Stimulated activated CD4-positive, alpha-beta T cell treated with anti-CD3 and anti-CD28 coated beads, Interleukin-4, amount 100 ng/mL, for 4 hours (primary cell): ENCODE data around the gene STK16.

Experiments
- DNase-seq, 2 experiments: peaks; one replicate each; pipeline ENCODE4 v3.0.0-alpha.2; 2020

STK16 gene

GRCh38 chr2:219289537-219290361 lies 44.5 kb downstream of the STK16 start:
- no peak for DNase-seq

GRCh38 chr2:219290381-219291171 lies 45.3 kb downstream of the STK16 start:
- DNase-seq, result no peak

GRCh38 chr2:219291394-219291793 lies 46.1 kb downstream of the STK16 start:
- no peak for DNase-seq

- DNase-seq, result no peak
Measured at GRCh38 chr2:219291910-219292490, 46.7 kb downstream of the STK16 start.

GRCh38 chr2:219292616-219293015 lies 47.3 kb downstream of the STK16 start:
- DNase-seq, result no peak

- no peak for DNase-seq
Measured at GRCh38 chr2:219293736-219294231, 48.5 kb downstream of the STK16 start.

- DNase-seq, result peak; percentile 85 to 89
Measured at GRCh38 chr2:219294356-219295351, 49.4 kb downstream of the STK16 start.

GRCh38 chr2:219296142-219296541 lies 50.9 kb downstream of the STK16 start:
- no peak for DNase-seq

- DNase-seq, result no peak
Measured at GRCh38 chr2:219296631-219297391, 51.5 kb downstream of the STK16 start.

GRCh38 chr2:219297766-219298456 lies 52.6 kb downstream of the STK16 start:
- no peak for DNase-seq

GRCh38 chr2:219298759-219299371 lies 53.6 kb downstream of the STK16 start:
- peak; percentile 78 to 87 for DNase-seq

GRCh38 chr2:219299372-219299760 lies 54.1 kb downstream of the STK16 start:
- DNase-seq, result no peak
